ENCODE results near the gene NTRK1. TPM values are rescaled to one million over a fixed set of nuclear protein-coding genes. Genes with fewer than 3 reads are reported as not detected.

The NTRK1 gene
- polyA plus RNA-seq, 1 of the 3 experiments (the other 2 are of a cell fraction), result 0.97 TPM

GRCh38 chr1:156930483-156930882, 69.8 kb downstream of the NTRK1 start:
- CTCF ChIA-PET, result interaction anchor here (1.0 to 12.9 kb wide), 5 partner anchors 19 to 240 kb away, joined by 3 to 308 read pairs (median 91); partner anchors contain the start of gene PEAR1

More at GRCh38 chr1:156930483-156930882, 69.8 kb downstream of the NTRK1 start:
- Histone ChIP-seq H3K9me3 (no peaks in the 10 kb centered on the region), H4K20me1 (ENCODE audit: insufficient read depth) (no peaks in the 10 kb centered on the region), H3K27ac (ENCODE audit: low read depth in 2 of 2, low read length in 1 of 2) (no peak overlapping the region), H3K9ac (no peak overlapping the region), H3K4me1 (ENCODE audit: control insufficient read depth in 1 of 2, insufficient read depth in 2 of 2, low read depth in 1 of 2, low read length in 1 of 2) (peaks cover 5 to 18% of the 10 kb centered on the region in 2 experiments; a peak in 2 of 4 replicates), H3K4me2 (no peak overlapping the region), H3K9me2 (no peaks in the 10 kb centered on the region), H3K27me3 (ENCODE audit: insufficient read depth) (no peaks in the 10 kb centered on the region), H3K36me3 (replicated peaks in 1 of 2; ENCODE audit: control insufficient read depth in 1 of 2, insufficient read depth in 2 of 2, low read length in 1 of 2) (peaks cover 0 to 10% of the 10 kb centered on the region in 2 experiments), H2AFZ (ENCODE audit: low read depth) (no peak overlapping the region), H3F3A (replicated peaks; ENCODE audit: insufficient read depth) (peaks cover 15% of the 10 kb centered on the region), H3K4me3 (ENCODE audit: low read depth in 2 of 2, low read length in 1 of 2) (no peak overlapping the region), H3K79me2 (ENCODE audit: insufficient read depth) (no peaks in the 10 kb centered on the region)
- no peak for DNase-seq
- 63% methylated on average over 4 of the region's 4 CpGs for whole genome bisulfite sequencing (ENCODE audit: low lambda C conversion rate)
- TF ChIP-seq TCF12 (IDR thresholded peaks at IDR 0.05) (no peak), YY1 (IDR thresholded peaks at IDR 0.05; ENCODE audit: low read depth) (no peak), GABPA (IDR thresholded peaks at IDR 0.05; ENCODE audit: low read depth) (no peak), JUND (IDR thresholded peaks at IDR 0.05) (no peak), USF1 (IDR thresholded peaks at IDR 0.05; ENCODE audit: borderline replicate concordance, low read depth) (no peak), NFIC (IDR thresholded peaks at IDR 0.05; ENCODE audit: borderline replicate concordance) (no peak), EZH2phosphoT487 (IDR thresholded peaks at IDR 0.05; ENCODE audit: borderline replicate concordance, low read depth) (no peak), FOXM1 (IDR thresholded peaks at IDR 0.05; ENCODE audit: low read depth) (no peak), EP300 (IDR thresholded peaks at IDR 0.05; ENCODE audit: borderline replicate concordance in 1 of 2, low read depth in 1 of 2, low read length in 1 of 2) (no peak)
- POLR2A ChIA-PET, result no interaction called here

Other genes starting within 250 kb of the NTRK1 start
- gene HAPLN2, start 241.4 kb upstream of the NTRK1 start, polyA plus RNA-seq (2012; rRNA removed), result 0.10 and 0.20 TPM in 2 replicates
- 0.13 and 0.25 TPM in 2 replicates for gene BCAN, start 218.7 kb upstream of the NTRK1 start, polyA plus RNA-seq (2012; rRNA removed)
- gene NES, start 183.5 kb upstream of the NTRK1 start, polyA plus RNA-seq (2012; rRNA removed), result 12.6 and 15.8 TPM in 2 replicates
- 13.3 and 42.1 TPM in 2 replicates for gene CRABP2, start 155.3 kb upstream of the NTRK1 start, polyA plus RNA-seq (2012; rRNA removed)
- 20.1 and 21.2 TPM in 2 replicates for gene METTL25B, start 132.4 kb upstream of the NTRK1 start, polyA plus RNA-seq (2012; rRNA removed)
- gene ISG20L2, start 132.1 kb upstream of the NTRK1 start, polyA plus RNA-seq (2012; rRNA removed), result 31.6 and 44.3 TPM in 2 replicates
- gene MRPL24, start 119.8 kb upstream of the NTRK1 start, polyA plus RNA-seq (2012; rRNA removed), result 149 and 171 TPM in 2 replicates
- 152 and 166 TPM in 2 replicates for gene HDGF, start 109.2 kb upstream of the NTRK1 start, polyA plus RNA-seq (2012; rRNA removed)
- 39.2 and 51.8 TPM in 2 replicates for gene PRCC, start 93.3 kb upstream of the NTRK1 start, polyA plus RNA-seq (2012; rRNA removed)
- gene SH2D2A, start 44.0 kb upstream of the NTRK1 start, polyA plus RNA-seq (2012; rRNA removed), result not detected in 2 replicates
- gene INSRR, start 1.7 kb upstream of the NTRK1 start, polyA plus RNA-seq (2012; rRNA removed), result 0.20 and 0.63 TPM in 2 replicates
- 1.2 and 1.7 TPM in 2 replicates for gene PEAR1, start 32.9 kb downstream of the NTRK1 start, polyA plus RNA-seq (2012; rRNA removed)
- gene LRRC71, start 59.8 kb downstream of the NTRK1 start, polyA plus RNA-seq (2012; rRNA removed), result 0.03 TPM in 1 of 2 replicates, not detected in the other
- 16.8 and 19.0 TPM in 2 replicates for gene ARHGEF11, start 184.9 kb downstream of the NTRK1 start, polyA plus RNA-seq (2012; rRNA removed)
- gene ETV3L, start 238.9 kb downstream of the NTRK1 start, polyA plus RNA-seq (2012; rRNA removed), result not detected in 2 replicates